ENCODE results near the gene HES2.

GRCh38 chr1:6444377-6444776 is 24.7 kb upstream of the HES2 start:
- no peak for TF ChIP-seq CTCF (conservative IDR thresholded peaks at IDR 0.05 in 1 of 2, IDR thresholded peaks at IDR 0.05 in 1 of 2; ENCODE audit: low read depth in 1 of 2, low read length in 2 of 2)
- no peak for TF ChIP-seq EZH2 (IDR thresholded peaks at IDR 0.05; ENCODE audit: low read length, missing control alignments)

Data from fibroblast of lung (primary cell).